Fibroblast of lung (primary cell): Measurements from ENCODE around the gene TENM4. TPM values are rescaled to one million over a fixed set of nuclear protein-coding genes. Genes with fewer than 3 reads are reported as not detected.
A peak's percentile ranks its signal among the peaks of the same experiment; 100 is the strongest.

ENCODE experiments used
- DNase-seq, 2 donors: peaks; one replicate each; pipeline versions ENCODE4 v3.0.0 to v3.0.0-alpha.2; 2010; ENCODE audit warnings: low read depth in 2 of 2
- H2AFZ ChIP-seq: 2 replicates; pipeline ENCODE4 v1.5.1; 2012; ENCODE audit warnings: low read length, control low read depth, inconsistent platforms
- H3K27ac ChIP-seq: 2 replicates; pipeline ENCODE4 v1.5.1; 2011; ENCODE audit warnings: low read length, control low read depth; ENCODE audit not compliant: insufficient read depth
- H3K27me3 ChIP-seq: 2 replicates; pipeline ENCODE4 v1.5.1; 2011; ENCODE audit warnings: mild to moderate bottlenecking, low read length; ENCODE audit not compliant: control insufficient read depth, insufficient read depth
- H3K36me3 ChIP-seq: 2 replicates; pipeline ENCODE4 v1.5.1; 2011; ENCODE audit warnings: low read length; ENCODE audit not compliant: control insufficient read depth, insufficient read depth
- H3K4me1 ChIP-seq: 2 replicates; pipeline ENCODE4 v1.5.1; 2011; ENCODE audit warnings: low read length; ENCODE audit not compliant: control insufficient read depth, insufficient read depth; ENCODE audit errors: extremely low read depth
- H3K4me2 ChIP-seq: 2 replicates; pipeline ENCODE4 v1.5.1; 2011; ENCODE audit warnings: low read length, control low read depth; ENCODE audit not compliant: insufficient read depth; ENCODE audit errors: extremely low read depth
- H3K4me3 ChIP-seq, 4 experiments: fragments of 200-600 bp in 1 of 4; sonication (generic) in 1 of 4; replicated peaks in 1 of 4; 2 replicates each; pipeline ENCODE4 v1.5.1; 2011 to 2016; ENCODE audit warnings: low read length in 4 of 4, low read depth in 3 of 4, mild to moderate bottlenecking in 3 of 4, control low read depth in 2 of 4, inconsistent platforms in 1 of 4, mixed read lengths in 1 of 4; ENCODE audit not compliant: insufficient read depth in 1 of 4; ENCODE audit errors: control extremely low read depth in 1 of 4
- H3K79me2 ChIP-seq: 2 replicates; pipeline ENCODE4 v1.5.1; 2012; ENCODE audit warnings: mild to moderate bottlenecking, low read length, inconsistent platforms; ENCODE audit not compliant: control insufficient read depth, insufficient read depth
- H3K9ac ChIP-seq: 2 replicates; pipeline ENCODE4 v1.5.1; 2011; ENCODE audit warnings: mild to moderate bottlenecking, low read length, control low read depth; ENCODE audit not compliant: insufficient read depth
- H3K9me3 ChIP-seq: 2 replicates; pipeline ENCODE4 v1.5.1; 2012; ENCODE audit warnings: low read depth, low read length; ENCODE audit not compliant: control insufficient read depth, insufficient read depth
- H4K20me1 ChIP-seq: 2 replicates; pipeline ENCODE4 v1.5.1; 2011; ENCODE audit warnings: low read length; ENCODE audit not compliant: control insufficient read depth, insufficient read depth; ENCODE audit errors: extremely low read depth
- CTCF ChIP-seq, 2 donors: IDR thresholded peaks in 1 of 2; conservative IDR thresholded peaks in 1 of 2; 1 replicate in 1 of 2; 2 replicates in 1 of 2; pipeline ENCODE4 v1.5.1; 2011 to 2012; ENCODE audit warnings: low read length in 2 of 2, control low read depth in 1 of 2, inconsistent platforms in 1 of 2, low read depth in 1 of 2, mild to moderate bottlenecking in 1 of 2
- EZH2 ChIP-seq: IDR thresholded peaks from 2 replicates; pipeline ENCODE4 v1.5.1; 2012; ENCODE audit warnings: low read length, control low read depth, mild to moderate bottlenecking; ENCODE audit errors: missing control alignments
- polyA plus RNA-seq, 2 donors: library from polyadenylated mRNA; depleted of rRNA in 1 of 2; stranded (reverse) in 1 of 2; unstranded in 1 of 2; fragments of >200 nt; gene quantifications; 2 replicates each; pipeline ENCODE4 v1.2.1, GENCODE V29; 2011 to 2012; ENCODE audit warnings: missing spikeins in 1 of 2
- total RNA-seq: library from RNA; depleted of rRNA; stranded (reverse); fragments of >200 nt; gene quantifications from 2 replicates; pipeline ENCODE4 v1.2.1, GENCODE V29; 2014

Gene TENM4
- total and polyA plus RNA-seq, 2 donors (not counting 1 experiment from before 2014, with no cell fraction given): 4.6 to 48.4 TPM

- Histone ChIP-seq H3K27me3 (no peaks in the 10 kb centered on the region), H3K4me3 (no peak overlapping the region), H3K79me2 (no peaks in the 10 kb centered on the region), H4K20me1 (no peaks in the 10 kb centered on the region), H3K4me2 (no peak overlapping the region), H2AFZ (no peak overlapping the region), H3K4me1 (peaks cover 2% of the 10 kb centered on the region), H3K27ac (no peak overlapping the region), H3K9ac (no peak overlapping the region), H3K9me3 (no peaks in the 10 kb centered on the region), H3K36me3 (no peaks in the 10 kb centered on the region)
- DNase-seq: peak; percentile 31 to 38
- TF ChIP-seq CTCF (conservative IDR thresholded peaks at IDR 0.05 in 1 of 2, IDR thresholded peaks at IDR 0.05 in 1 of 2; ENCODE audit: low read depth in 1 of 2, low read length in 2 of 2) (no peak), EZH2 (no peak)
Observed at GRCh38 chr11:79170321-79170720, 270.5 kb downstream of the TENM4 start.

GRCh38 chr11:79168530-79169110, 272.2 kb downstream of the TENM4 start:
- no peaks in the 10 kb centered on the region for H3K4me1 ChIP-seq
- no peak overlapping the region for H3K4me2 ChIP-seq
- no peaks in the 10 kb centered on the region for H3K27me3 ChIP-seq
- H3K9ac ChIP-seq: no peak overlapping the region
- H3K27ac ChIP-seq: no peak overlapping the region
- no peaks in the 10 kb centered on the region for H3K79me2 ChIP-seq
- no peaks in the 10 kb centered on the region for H3K36me3 ChIP-seq
- no peaks in the 10 kb centered on the region for H3K9me3 ChIP-seq
- DNase-seq: no peak
- no peak overlapping the region for H2AFZ ChIP-seq
- H4K20me1 ChIP-seq: no peaks in the 10 kb centered on the region
- TF ChIP-seq EZH2 (no peak), CTCF (conservative IDR thresholded peaks at IDR 0.05 in 1 of 2, IDR thresholded peaks at IDR 0.05 in 1 of 2; ENCODE audit: low read depth in 1 of 2, low read length in 2 of 2) (no peak)
- no peak overlapping the region for H3K4me3 ChIP-seq

GRCh38 chr11:79167510-79168188, 273.2 kb downstream of the TENM4 start:
- H3K4me2 ChIP-seq: no peak overlapping the region
- peak; percentile 6 to 32 for DNase-seq
- no peaks in the 10 kb centered on the region for H3K79me2 ChIP-seq
- no peaks in the 10 kb centered on the region for H3K36me3 ChIP-seq
- H3K27ac ChIP-seq: no peak overlapping the region
- H3K4me1 ChIP-seq: no peaks in the 10 kb centered on the region
- no peaks in the 10 kb centered on the region for H3K9me3 ChIP-seq
- no peaks in the 10 kb centered on the region for H4K20me1 ChIP-seq
- no peak overlapping the region for H3K9ac ChIP-seq
- H2AFZ ChIP-seq: no peak overlapping the region
- no peaks in the 10 kb centered on the region for H3K27me3 ChIP-seq
- no peak overlapping the region for H3K4me3 ChIP-seq
- TF ChIP-seq CTCF (conservative IDR thresholded peaks at IDR 0.05 in 1 of 2, IDR thresholded peaks at IDR 0.05 in 1 of 2; ENCODE audit: low read depth in 1 of 2, low read length in 2 of 2): no peak
- TF ChIP-seq EZH2: no peak
